Small intestine (tissue), 7 donors: Measurements from ENCODE around the gene GRK4. TPM values are rescaled to one million over a fixed set of nuclear protein-coding genes. Genes with fewer than 3 reads are reported as not detected.
"Not testable (repeated sequence)": the region's sequence is repeated elsewhere in the genome, so short reads cannot be mapped to it uniquely, and the experiment has no call there.

Experiments used
- DNase-seq, 2 donors: peaks; one replicate each; pipeline versions ENCODE4 v3.0.0 to v3.0.0-alpha.2; 2013
- FAIRE-seq: peaks from 2 replicates; lab custom pipeline; 2012; peaks lifted over from hg19 to GRCh38; lab: Jason Lieb, UNC
- H3K27ac ChIP-seq, 3 donors: one replicate each; pipeline ENCODE4 v1.5.1; 2013; ENCODE audit warnings: low read length in 2 of 3, mild to moderate bottlenecking in 2 of 3, control low read depth in 1 of 3, inconsistent platforms in 1 of 3, low read depth in 1 of 3, moderate library complexity in 1 of 3
- H3K27me3 ChIP-seq, 3 donors: one replicate each; pipeline ENCODE4 v1.6.1; 2013; ENCODE audit warnings: low read length in 3 of 3, inconsistent platforms in 1 of 3; ENCODE audit not compliant: control insufficient read depth in 3 of 3, insufficient read depth in 3 of 3
- H3K36me3 ChIP-seq, 3 donors: one replicate each; pipeline ENCODE4 v1.6.1; 2013; ENCODE audit warnings: low read length in 3 of 3, inconsistent platforms in 1 of 3, low read depth in 1 of 3, mild to moderate bottlenecking in 1 of 3, moderate library complexity in 1 of 3; ENCODE audit not compliant: control insufficient read depth in 3 of 3, insufficient read depth in 2 of 3
- H3K4me1 ChIP-seq, 3 donors: one replicate each; pipeline ENCODE4 v1.6.1; 2013; ENCODE audit warnings: low read length in 2 of 3, inconsistent platforms in 1 of 3, low read depth in 1 of 3, mild to moderate bottlenecking in 1 of 3, moderate library complexity in 1 of 3; ENCODE audit not compliant: control insufficient read depth in 3 of 3, insufficient read depth in 2 of 3
- H3K4me3 ChIP-seq, 3 donors: one replicate each; pipeline ENCODE4 v1.5.1; 2013; ENCODE audit warnings: low read length in 3 of 3, control low read depth in 1 of 3, inconsistent platforms in 1 of 3, low read depth in 1 of 3, mild to moderate bottlenecking in 1 of 3, moderate library complexity in 1 of 3
- H3K9me3 ChIP-seq, 2 donors: one replicate each; pipeline ENCODE4 v1.6.1; 2013; ENCODE audit warnings: low read depth in 1 of 2, low read length in 1 of 2; ENCODE audit not compliant: control insufficient read depth in 2 of 2, insufficient read depth in 1 of 2
- WGBS, 3 donors: extraction: QIAGEN DNeasy Blood & Tissue Kit; methylation state at CpG; one replicate each; pipeline ENCODE4 v1.1.7; 2013; 5-methylcytosine and 5-hydroxymethylcytosine counted together
- polyA plus RNA-seq, 4 donors: library from polyadenylated mRNA; stranded (reverse) in 3 of 4; unstranded in 1 of 4; fragments of 200-250 nt in 3 of 4; fragments of 120-200 nt in 1 of 4; gene quantifications; one replicate each; pipeline versions ENCODE4 v1.2.1 to v1.2.3, GENCODE V29; 2013
- donor health status: healthy with polysubstance abuse.
- donor health status: control.
- donor health status: control.
- donor health status: Bipolar disorder and iron deficiency.
- donor health status: healthy.

Gene GRK4
- polyA plus RNA-seq, 4 donors: 1.1 to 3.8 (median 2.3) TPM

GRCh38 chr4:2938411-2938810 is 25.0 kb upstream of the GRK4 start:
- not testable (repeated sequence) for DNase-seq, H3K27ac ChIP-seq, H3K4me3 ChIP-seq, H3K27me3 ChIP-seq, FAIRE-seq, H3K9me3 ChIP-seq
- WGBS, 3 donors: 90 to 95% (median 92%) methylated on average over 9 to 10 of the region's 10 CpGs
- peaks cover 2 to 72% (median 3%) of the 10 kb centered on the region in 3 donors for H3K36me3 ChIP-seq
- peaks cover 0 to 11% (median 4%) of the 10 kb centered on the region in 3 donors for H3K4me1 ChIP-seq

- H3K4me3 ChIP-seq: no peak overlapping the region
- no peak for DNase-seq
- 89 to 94% (median 92%) methylated on average over 14 of the region's 14 CpGs for WGBS, 3 donors
- no peaks in the 10 kb centered on the region for H3K9me3 ChIP-seq
- H3K27me3 ChIP-seq: no peaks in the 10 kb centered on the region
- FAIRE-seq: no peak
- H3K27ac ChIP-seq: no peak overlapping the region
- peaks cover 0 to 8% (median 2%) of the 10 kb centered on the region in 3 donors for H3K4me1 ChIP-seq
- peaks cover 2 to 76% (median 3%) of the 10 kb centered on the region in 3 donors for H3K36me3 ChIP-seq
These were observed 24.5 kb upstream of the GRK4 start for GRCh38 chr4:2938906-2939305.

- DNase-seq: no peak
These were observed 23.8 kb upstream of the GRK4 start for GRCh38 chr4:2939383-2940243.

GRCh38 chr4:2940267-2941137 is 22.9 kb upstream of the GRK4 start:
- H3K36me3 ChIP-seq: peaks cover 2 to 90% (median 3%) of the 10 kb centered on the region in 3 donors
- H3K4me1 ChIP-seq: peaks cover 0 to 8% (median 2%) of the 10 kb centered on the region in 3 donors
- no peak overlapping the region for H3K27ac ChIP-seq
- FAIRE-seq: no peak
- no peak for DNase-seq
- H3K9me3 ChIP-seq: no peaks in the 10 kb centered on the region
- 89 to 96% (median 90%) methylated on average over 29 of the region's 29 CpGs for WGBS, 3 donors
- H3K4me3 ChIP-seq: no peak overlapping the region
- no peaks in the 10 kb centered on the region for H3K27me3 ChIP-seq

More at GRCh38 chr4:2939383-2940243, 23.8 kb upstream of the GRK4 start:
- WGBS, 3 donors: 83 to 92% (median 87%) methylated on average over 30 of the region's 30 CpGs
- no peaks in the 10 kb centered on the region for H3K27me3 ChIP-seq
- no peaks in the 10 kb centered on the region for H3K9me3 ChIP-seq
- no peak overlapping the region for H3K27ac ChIP-seq
- H3K36me3 ChIP-seq: peaks cover 2 to 83% (median 3%) of the 10 kb centered on the region in 3 donors
- FAIRE-seq: no peak
- H3K4me3 ChIP-seq: no peak overlapping the region
- H3K4me1 ChIP-seq: peaks cover 0 to 8% (median 2%) of the 10 kb centered on the region in 3 donors

GRCh38 chr4:2941138-2942036 is 22.0 kb upstream of the GRK4 start:
- Histone ChIP-seq H3K36me3 (peaks cover 3 to 96% (median 4%) of the 10 kb centered on the region in 3 donors), H3K4me1 (peaks cover 0 to 2% (median 0%) of the 10 kb centered on the region in 3 donors), H3K27me3 (no peaks in the 10 kb centered on the region), H3K4me3 (no peak overlapping the region), H3K27ac (no peak overlapping the region), H3K9me3 (no peaks in the 10 kb centered on the region)
- FAIRE-seq (no peak), DNase-seq (no peak)
- WGBS, 3 donors: 90 to 94% (median 93%) methylated on average over 23 to 24 of the region's 24 CpGs

- H3K4me3 ChIP-seq: no peak overlapping the region
- no peak for DNase-seq
- H3K27ac ChIP-seq: peak overlapping the region in 2 of 3 donors; percentile 37 to 49
- FAIRE-seq: no peak
- 82 to 89% (median 89%) methylated on average over 21 of the region's 21 CpGs for WGBS, 3 donors
- no peaks in the 10 kb centered on the region for H3K9me3 ChIP-seq
- H3K4me1 ChIP-seq: peaks cover 0 to 7% (median 0%) of the 10 kb centered on the region in 3 donors
- peaks cover 3 to 96% (median 4%) of the 10 kb centered on the region in 3 donors for H3K36me3 ChIP-seq
- no peaks in the 10 kb centered on the region for H3K27me3 ChIP-seq
These were observed 21.3 kb upstream of the GRK4 start for GRCh38 chr4:2942037-2942531.

GRCh38 chr4:2942532-2943363 is 20.6 kb upstream of the GRK4 start:
- WGBS, 3 donors: 45 to 68% (median 50%) methylated on average over 26 to 31 of the region's 31 CpGs

More at GRCh38 chr4:2942532-2943363, 20.6 kb upstream of the GRK4 start:
- no peaks in the 10 kb centered on the region for H3K9me3 ChIP-seq
- peak overlapping the region in 2 of 3 donors; percentile 37 to 49 for H3K27ac ChIP-seq
- H3K27me3 ChIP-seq: no peaks in the 10 kb centered on the region
- FAIRE-seq (no peak), DNase-seq (peak in 1 of 2 donors; percentile 83)
- no peak overlapping the region for H3K4me3 ChIP-seq
- peaks cover 0 to 7% (median 0%) of the 10 kb centered on the region in 3 donors for H3K4me1 ChIP-seq
- peaks cover 3 to 96% (median 4%) of the 10 kb centered on the region in 3 donors for H3K36me3 ChIP-seq
